OCI-LY7 (cell line): ENCODE data around the gene WNT7A. TPM values are rescaled to one million over a fixed set of nuclear protein-coding genes. Genes with fewer than 3 reads are reported as not detected.

ENCODE experiments used
- BruUV-seq: library from RNA; stranded (reverse); fragments of 400-500 nt; replicated peaks from 2 replicates; lab custom pipeline; 2021; lab: Mats Ljungman, UMichigan
- CTCF ChIA-PET: fragments of 300-600 bp; sonication (Branson Sonifier 250); formaldehyde crosslinking; loops from one replicate; lab custom pipeline; 2022; ENCODE audit warnings: antibody characterized with exemption; ENCODE audit not compliant: unreplicated experiment; lab: Charles Lee
- POLR2A ChIA-PET: fragments of 300-600 bp; sonication (Branson Sonifier 250); formaldehyde crosslinking; loops from one replicate; lab custom pipeline; 2022; ENCODE audit warnings: antibody characterized with exemption; lab: Charles Lee
- DNase-seq: peaks from one replicate; pipeline ENCODE4 v3.0.0-alpha.2; 2015; ENCODE audit warnings: low spot score
- H2AFZ ChIP-seq: fragments of 200-600 bp; sonication (generic), shearing (Covaris generic); 2 replicates; pipeline ENCODE4 v1.6.1; 2014; ENCODE audit warnings: mild to moderate bottlenecking, antibody characterized with exemption, low read length, moderate library complexity
- H3K27ac ChIP-seq: fragments of 200-600 bp; sonication (generic); 2 replicates; pipeline ENCODE4 v1.5.1; 2014; ENCODE audit warnings: mixed run types, low read depth, mild to moderate bottlenecking, moderate library complexity, low read length, inconsistent platforms; ENCODE audit not compliant: poor library complexity, severe bottlenecking
- H3K36me3 ChIP-seq: fragments of 200-600 bp; sonication (generic); 2 replicates; pipeline ENCODE4 v1.6.1; 2014; ENCODE audit warnings: mild to moderate bottlenecking, antibody characterized with exemption, low read length, moderate library complexity, mixed read lengths; ENCODE audit not compliant: insufficient read depth
- H3K4me1 ChIP-seq: fragments of 200-600 bp; sonication (generic); 2 replicates; pipeline ENCODE4 v1.5.1; 2014; ENCODE audit warnings: mild to moderate bottlenecking, low read length; ENCODE audit not compliant: insufficient read depth, poor library complexity, severe bottlenecking
- H3K4me2 ChIP-seq: fragments of 200-600 bp; sonication (generic); 2 replicates; pipeline ENCODE4 v1.6.1; 2014; ENCODE audit warnings: mild to moderate bottlenecking, low read length
- H3K4me3 ChIP-seq: fragments of 200-600 bp; sonication (generic); 2 replicates; pipeline ENCODE4 v1.5.1; 2014; ENCODE audit warnings: mild to moderate bottlenecking, low read depth, low read length; ENCODE audit not compliant: poor library complexity, severe bottlenecking
- H3K79me2 ChIP-seq: fragments of 200-600 bp; sonication (generic); 2 replicates; pipeline ENCODE4 v1.6.1; 2016; ENCODE audit warnings: low read depth, mild to moderate bottlenecking, low read length, moderate library complexity, mixed read lengths; ENCODE audit not compliant: insufficient read depth
- H3K9me2 ChIP-seq: fragments of 200-600 bp; sonication (generic); 2 replicates; pipeline ENCODE4 v1.6.1; 2016; ENCODE audit warnings: mild to moderate bottlenecking, low read length, mixed read lengths; ENCODE audit not compliant: insufficient read depth
- H3K9me3 ChIP-seq: fragments of 200-600 bp; sonication (generic); 2 replicates; pipeline ENCODE4 v1.6.1; 2014; ENCODE audit warnings: mild to moderate bottlenecking, mixed run types, low read length, mixed read lengths
- H4K20me1 ChIP-seq: fragments of 200-600 bp; sonication (generic); 2 replicates; pipeline ENCODE4 v1.6.1; 2014; ENCODE audit warnings: mild to moderate bottlenecking, antibody characterized with exemption, low read length, moderate library complexity, mixed read lengths; ENCODE audit not compliant: insufficient read depth
- EZH2phosphoT487 ChIP-seq: fragments of 200-600 bp; sonication (generic); IDR thresholded peaks from 2 replicates; pipeline ENCODE4 v1.6.1; 2018; ENCODE audit warnings: low read depth, borderline replicate concordance, mild to moderate bottlenecking, mixed run types, antibody characterized with exemption, low read length, moderate library complexity, mixed read lengths
- intact Hi-C: fragments of 100-400 bp; cut with micrococcal nuclease; formaldehyde crosslinking; loops from one replicate; pipeline ENCODE4 v1.10.0; 2022; ENCODE audit not compliant: unreplicated experiment
- total RNA-seq, 2 experiments: library from RNA; depleted of rRNA in 1 of 2; stranded (reverse); fragments of >200 nt in 1 of 2; shearing (Covaris generic) in 1 of 2; gene quantifications; 2 replicates each; pipeline ENCODE4 v1.2.3, GENCODE V29; 2014 to 2022
- TF ChIP-seq, protein P1 (sequence below): fragments of 200-600 bp; sonication (generic); conservative IDR thresholded peaks from 2 replicates; pipeline ENCODE4 v1.5.1; 2014; ENCODE audit warnings: mild to moderate bottlenecking, antibody characterized with exemption, low read length, moderate library complexity, mixed read lengths

The WNT7A gene
- total RNA-seq, 2 experiments from 2014 or later = not detected

DNA sequence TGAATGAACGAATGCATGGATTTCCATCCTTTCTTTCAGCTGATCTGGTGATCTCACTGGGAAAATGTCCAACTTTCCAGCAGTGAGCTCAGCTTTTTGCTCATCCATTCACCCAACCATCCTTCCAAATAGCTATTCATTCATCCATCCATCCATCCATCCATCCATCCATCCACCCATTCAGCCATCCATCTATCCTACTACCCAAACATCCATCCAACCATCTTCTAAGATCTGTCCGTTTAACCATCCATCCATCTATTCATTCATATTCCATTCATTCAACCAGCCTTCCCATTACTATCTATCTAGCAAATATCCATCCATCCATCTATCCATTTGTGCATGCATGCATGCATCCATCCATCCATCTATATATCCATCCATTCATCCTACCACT lies 39.4 kb downstream of the WNT7A start:
- H3K9me2 ChIP-seq = no peaks in the 10 kb centered on the region
- BruUV-seq = no TSS peak
- H3K79me2 ChIP-seq = no peaks in the 10 kb centered on the region
- no peak overlapping the region for H3K4me2 ChIP-seq
- H3K36me3 ChIP-seq = no peaks in the 10 kb centered on the region
- ChIA-PET CTCF (no interaction called here), POLR2A (no interaction called here)
- DNase-seq = no peak
- intact Hi-C loops = no loop called here
- no peaks in the 10 kb centered on the region for H3K9me3 ChIP-seq
- TF ChIP-seq, protein P1, sequence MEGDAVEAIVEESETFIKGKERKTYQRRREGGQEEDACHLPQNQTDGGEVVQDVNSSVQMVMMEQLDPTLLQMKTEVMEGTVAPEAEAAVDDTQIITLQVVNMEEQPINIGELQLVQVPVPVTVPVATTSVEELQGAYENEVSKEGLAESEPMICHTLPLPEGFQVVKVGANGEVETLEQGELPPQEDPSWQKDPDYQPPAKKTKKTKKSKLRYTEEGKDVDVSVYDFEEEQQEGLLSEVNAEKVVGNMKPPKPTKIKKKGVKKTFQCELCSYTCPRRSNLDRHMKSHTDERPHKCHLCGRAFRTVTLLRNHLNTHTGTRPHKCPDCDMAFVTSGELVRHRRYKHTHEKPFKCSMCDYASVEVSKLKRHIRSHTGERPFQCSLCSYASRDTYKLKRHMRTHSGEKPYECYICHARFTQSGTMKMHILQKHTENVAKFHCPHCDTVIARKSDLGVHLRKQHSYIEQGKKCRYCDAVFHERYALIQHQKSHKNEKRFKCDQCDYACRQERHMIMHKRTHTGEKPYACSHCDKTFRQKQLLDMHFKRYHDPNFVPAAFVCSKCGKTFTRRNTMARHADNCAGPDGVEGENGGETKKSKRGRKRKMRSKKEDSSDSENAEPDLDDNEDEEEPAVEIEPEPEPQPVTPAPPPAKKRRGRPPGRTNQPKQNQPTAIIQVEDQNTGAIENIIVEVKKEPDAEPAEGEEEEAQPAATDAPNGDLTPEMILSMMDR = no peak
- TF ChIP-seq EZH2phosphoT487 = no peak
- no peaks in the 10 kb centered on the region for H4K20me1 ChIP-seq
- H3K4me3 ChIP-seq = no peak overlapping the region
- no peak overlapping the region for H3K27ac ChIP-seq
- no peak overlapping the region for H2AFZ ChIP-seq
- no peaks in the 10 kb centered on the region for H3K4me1 ChIP-seq

DNA sequence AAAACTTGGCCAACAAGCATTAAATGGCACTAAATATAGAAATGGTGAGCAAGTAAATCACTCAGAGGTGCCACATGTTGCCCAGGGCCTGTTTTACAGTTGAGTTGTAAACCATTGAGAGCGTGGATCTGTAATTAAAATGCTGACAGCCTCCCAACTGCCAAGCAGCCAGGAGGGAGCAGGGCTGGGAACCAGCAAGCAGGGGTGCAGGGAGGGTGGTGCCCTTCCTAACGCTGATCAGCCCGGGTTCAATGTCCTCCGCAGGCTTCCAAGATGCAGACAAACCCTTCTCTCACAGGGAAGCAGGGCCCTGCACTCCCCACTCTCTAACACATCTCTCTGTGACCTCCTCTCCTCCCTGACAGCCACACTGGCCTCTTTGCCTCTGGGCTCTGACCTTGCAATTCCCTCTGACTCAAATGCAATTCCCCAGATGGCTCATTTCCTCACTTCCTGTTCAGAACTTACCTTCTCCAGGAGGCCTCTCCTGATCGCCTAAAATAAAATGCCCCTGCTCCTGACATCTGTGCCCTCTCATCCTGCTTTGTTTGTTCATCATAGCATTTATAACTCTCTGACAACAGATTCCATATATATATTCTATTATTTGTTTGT lies 40.0 kb downstream of the WNT7A start:
- Histone ChIP-seq H3K9me2 (no peaks in the 10 kb centered on the region), H2AFZ (no peak overlapping the region), H3K4me3 (no peak overlapping the region), H3K79me2 (no peaks in the 10 kb centered on the region), H3K36me3 (no peaks in the 10 kb centered on the region), H4K20me1 (no peaks in the 10 kb centered on the region), H3K4me2 (no peak overlapping the region), H3K4me1 (no peaks in the 10 kb centered on the region), H3K27ac (no peak overlapping the region), H3K9me3 (no peaks in the 10 kb centered on the region)
- TF ChIP-seq, protein P1 = no peak
- TF ChIP-seq EZH2phosphoT487 = no peak
- POLR2A ChIA-PET = no interaction called here
- CTCF ChIA-PET = no interaction called here
- no TSS peak for BruUV-seq
- intact Hi-C loops = no loop called here
- no peak for DNase-seq

DNA sequence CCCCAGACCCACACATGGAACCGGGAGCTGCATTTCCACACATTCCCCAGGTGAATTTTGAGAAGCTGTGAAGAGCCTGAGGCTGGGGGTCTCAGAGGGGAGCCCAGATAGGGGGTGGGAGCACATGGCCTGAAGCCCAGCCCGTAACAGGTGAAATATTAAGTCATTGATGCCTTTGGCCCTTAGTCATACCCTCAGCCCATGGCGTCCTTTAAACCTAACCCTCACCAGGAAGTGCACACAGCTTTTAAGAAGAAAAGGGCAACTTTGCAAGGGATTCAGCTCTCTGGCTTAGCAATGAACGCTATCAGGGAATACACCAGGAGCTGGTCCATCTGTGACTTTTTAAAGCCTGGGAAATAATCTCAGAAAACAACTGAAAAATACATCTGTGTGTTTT lies 40.6 kb downstream of the WNT7A start:
- H3K79me2 ChIP-seq = no peaks in the 10 kb centered on the region
- ChIA-PET CTCF (no interaction called here), POLR2A (no interaction called here)
- intact Hi-C loops = no loop called here
- H3K4me2 ChIP-seq = no peak overlapping the region
- no peaks in the 10 kb centered on the region for H3K36me3 ChIP-seq
- H3K4me1 ChIP-seq = no peaks in the 10 kb centered on the region
- H4K20me1 ChIP-seq = no peaks in the 10 kb centered on the region
- DNase-seq = no peak
- H3K4me3 ChIP-seq = no peak overlapping the region
- no peaks in the 10 kb centered on the region for H3K9me2 ChIP-seq
- H3K9me3 ChIP-seq = no peaks in the 10 kb centered on the region
- no peak overlapping the region for H3K27ac ChIP-seq
- no peak for TF ChIP-seq EZH2phosphoT487
- TF ChIP-seq, protein P1 = no peak
- BruUV-seq = no TSS peak
- no peak overlapping the region for H2AFZ ChIP-seq
